CD4-positive, alpha-beta T cell treated with Interferon gamma for 1 hour (primary cell): ENCODE data around the gene SLBP.

Experiments
- DNase-seq: peaks from one replicate; pipeline ENCODE4 v3.0.0-alpha.2; 2020

SLBP gene

GRCh38 chr4:1670279-1670678, 41.8 kb downstream of the SLBP start:
- DNase-seq: no peak

DNA sequence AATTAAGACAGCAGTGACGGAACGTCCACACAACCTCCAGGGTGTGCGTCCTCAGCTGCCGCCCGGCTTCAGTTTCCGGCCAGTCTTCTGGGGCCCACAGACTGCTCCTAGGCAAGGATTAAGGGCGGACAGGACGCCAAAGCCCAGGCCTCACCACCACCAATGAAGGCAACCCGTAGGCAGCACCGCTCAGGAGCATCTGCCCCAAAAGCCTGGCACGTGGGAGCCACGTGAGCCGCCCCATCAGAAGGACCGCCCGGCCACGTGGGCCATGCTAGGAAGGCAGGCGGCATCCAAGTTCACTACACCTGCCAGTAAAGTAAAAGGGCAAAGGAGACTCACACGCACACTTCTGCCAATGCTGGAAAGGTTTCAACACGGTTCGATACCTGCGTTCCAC, 42.3 kb downstream of the SLBP start:
- DNase-seq: no peak

DNA sequence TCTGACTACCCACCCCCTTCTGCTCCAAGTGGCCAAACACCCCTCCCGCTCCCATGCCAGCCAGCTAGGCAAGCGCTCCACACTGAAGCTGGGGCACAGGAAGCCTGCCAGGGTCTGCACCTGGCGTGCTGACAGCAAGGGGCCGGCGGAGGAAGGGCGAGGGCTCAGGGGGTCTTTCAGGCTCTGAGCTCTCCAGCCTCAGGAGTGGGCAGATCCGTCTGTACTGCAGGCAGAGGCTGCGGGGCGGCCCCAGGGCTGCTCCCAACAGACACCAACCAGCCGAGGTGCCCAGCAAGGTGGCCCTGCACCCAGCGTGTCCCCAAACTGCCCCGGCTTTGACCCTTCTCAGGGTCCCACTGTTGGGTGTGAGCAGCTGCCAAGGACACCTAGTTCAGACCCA, 42.8 kb downstream of the SLBP start:
- DNase-seq: no peak

DNA sequence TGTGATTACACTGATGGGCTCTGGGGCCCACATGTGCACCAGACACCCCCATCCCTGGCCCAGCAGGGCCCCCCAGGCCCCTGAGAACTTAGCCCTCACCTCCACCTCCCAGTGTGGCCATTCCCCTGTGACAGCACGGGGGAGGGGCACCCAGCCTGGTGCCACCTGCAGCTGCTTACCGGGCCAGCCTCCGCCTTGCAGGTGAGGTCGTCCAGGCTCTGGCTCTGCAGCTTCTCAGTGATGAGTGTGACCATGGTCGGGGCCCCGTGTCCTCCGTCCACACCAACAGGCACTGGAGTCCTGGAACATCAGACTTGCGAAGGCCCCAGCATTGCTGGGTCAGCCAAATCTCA, 43.7 kb downstream of the SLBP start:
- DNase-seq: no peak

DNA sequence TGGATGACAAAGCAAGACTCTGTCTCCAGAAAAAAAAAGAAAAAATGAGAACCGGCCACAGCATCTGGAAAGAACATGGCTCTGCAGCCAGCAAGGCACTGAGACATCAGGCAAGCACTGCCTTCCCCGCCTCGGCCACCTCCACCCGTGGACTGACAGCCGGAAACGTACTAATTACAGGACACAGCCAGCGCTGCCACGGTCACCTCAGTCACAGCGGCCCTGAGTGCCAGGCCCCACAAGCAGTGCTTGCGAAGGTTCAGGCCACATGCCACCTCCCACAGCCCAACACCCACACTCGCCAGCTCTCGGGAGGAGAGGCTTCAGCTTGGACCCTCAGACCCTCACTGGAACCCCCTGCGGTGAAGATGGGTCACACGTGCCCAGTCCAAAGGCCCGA, 44.8 kb downstream of the SLBP start:
- no peak for DNase-seq

DNA sequence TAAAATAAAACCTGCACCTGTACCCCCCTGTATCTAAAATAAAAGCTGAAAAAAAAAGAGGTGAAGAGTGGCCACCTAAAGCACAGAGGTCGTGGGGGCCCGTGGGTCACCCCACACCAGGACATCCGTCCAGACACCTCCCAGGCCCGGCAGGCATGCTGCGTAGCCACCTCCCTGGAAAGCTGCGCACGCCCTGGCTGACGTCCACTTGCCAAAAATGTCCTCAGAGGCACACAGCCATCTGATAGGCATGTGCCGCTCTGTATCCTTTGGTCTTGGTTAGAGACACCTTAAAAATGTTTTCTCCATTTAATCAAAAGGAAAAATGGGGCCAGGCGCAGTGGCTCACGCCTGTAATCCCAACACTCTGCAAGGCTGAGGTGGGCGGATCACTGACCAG, 45.7 kb downstream of the SLBP start:
- DNase-seq: no peak

- no peak for DNase-seq
These were observed 48.0 kb downstream of the SLBP start for GRCh38 chr4:1664141-1664540.

GRCh38 chr4:1663549-1663948, 48.6 kb downstream of the SLBP start:
- no peak for DNase-seq

DNA sequence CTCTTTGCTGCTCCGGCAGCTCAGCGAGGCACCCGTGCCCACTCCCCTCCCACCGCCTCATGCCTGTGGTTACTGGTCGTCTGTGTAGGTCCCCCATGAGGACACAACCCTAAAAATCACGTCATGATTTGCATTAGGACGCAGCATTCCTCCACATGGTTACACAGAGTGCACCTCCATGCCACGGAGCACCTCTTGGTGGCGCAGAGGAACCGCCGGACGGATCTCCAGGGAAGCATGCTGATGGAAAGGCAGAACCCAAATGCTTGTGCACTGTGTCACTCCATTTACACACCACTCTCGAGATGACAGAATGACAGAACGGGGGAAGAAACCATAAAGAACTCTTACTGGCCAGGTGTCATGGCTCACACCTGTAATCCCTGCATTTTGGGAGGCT, 50.4 kb downstream of the SLBP start:
- DNase-seq: no peak

GRCh38 chr4:1660948-1661677, 51.0 kb downstream of the SLBP start:
- no peak for DNase-seq

DNA sequence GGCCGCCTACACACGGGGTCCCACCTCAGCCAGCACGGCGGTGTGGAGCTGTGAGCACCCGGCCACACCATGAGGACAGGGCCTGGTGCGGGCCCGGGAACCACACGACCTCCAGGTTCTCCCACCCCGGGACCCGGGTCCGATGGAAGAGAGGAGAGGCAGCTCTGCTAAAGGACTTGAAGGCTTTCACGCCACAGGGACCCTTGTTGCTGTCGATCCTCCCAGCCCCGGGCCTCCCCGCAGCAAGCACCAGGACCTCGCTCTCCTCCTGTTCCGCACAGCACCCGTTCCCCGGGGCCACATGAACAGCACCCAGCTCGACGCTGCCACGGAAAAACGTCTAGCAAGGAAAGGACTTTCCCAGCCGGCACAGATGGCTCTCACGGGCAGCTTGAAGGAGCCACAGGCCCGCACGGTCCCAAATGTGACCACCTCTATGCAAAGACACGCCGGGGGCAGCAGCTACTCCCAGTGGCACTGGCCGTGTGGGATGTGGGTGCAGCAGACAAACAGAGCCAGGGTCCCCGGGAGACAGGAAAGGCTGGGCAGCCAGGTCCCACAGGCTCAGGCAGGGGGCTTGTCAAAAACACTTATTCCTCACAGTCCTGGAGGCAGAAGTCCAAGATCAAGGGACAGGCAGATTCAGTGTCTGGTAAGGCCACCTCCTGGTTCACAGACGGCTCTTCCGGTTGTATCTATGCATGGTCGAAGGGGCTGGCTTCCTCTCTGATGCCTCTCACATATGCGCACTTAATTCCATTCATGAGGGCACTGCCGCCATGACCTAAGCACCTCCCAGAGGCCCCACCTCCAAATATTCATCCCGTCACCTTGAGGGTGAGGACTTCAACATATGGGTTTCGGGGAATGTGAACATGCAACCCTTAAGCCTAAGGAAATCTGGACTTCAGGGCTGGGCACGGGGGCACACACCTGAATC, 52.7 kb downstream of the SLBP start:
- DNase-seq: no peak

- DNase-seq: no peak
These were observed 53.5 kb downstream of the SLBP start for GRCh38 chr4:1658581-1658980.

- DNase-seq: no peak
These were observed 54.0 kb downstream of the SLBP start for GRCh38 chr4:1658146-1658545.

GRCh38 chr4:1656986-1657385, 55.1 kb downstream of the SLBP start:
- DNase-seq: no peak

GRCh38 chr4:1656132-1656531, 56.0 kb downstream of the SLBP start:
- no peak for DNase-seq

GRCh38 chr4:1655676-1656075, 56.4 kb downstream of the SLBP start:
- DNase-seq: no peak

GRCh38 chr4:1655081-1655480, 57.0 kb downstream of the SLBP start:
- no peak for DNase-seq

GRCh38 chr4:1654216-1654955, 57.7 kb downstream of the SLBP start:
- no peak for DNase-seq

DNA sequence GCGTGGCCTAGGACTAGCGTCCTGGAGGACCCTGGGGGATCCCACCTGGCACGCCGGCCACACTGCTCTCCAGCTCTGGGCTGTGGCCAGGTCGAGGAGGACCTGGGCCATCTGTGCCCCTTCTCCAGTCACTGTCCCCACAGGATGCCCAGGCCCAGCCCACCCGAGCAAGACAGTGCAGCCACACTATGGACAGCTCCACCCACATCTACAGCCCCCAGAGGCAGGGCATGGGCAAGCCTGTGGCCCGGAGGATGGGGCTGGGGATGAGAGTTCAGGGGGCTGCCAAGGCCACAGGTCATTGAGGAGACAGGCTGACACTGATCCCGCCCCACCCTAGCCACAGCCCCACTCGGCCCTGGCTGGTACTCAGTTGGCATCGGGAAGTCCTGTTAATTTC, 58.3 kb downstream of the SLBP start:
- DNase-seq: no peak

GRCh38 chr4:1652088-1652487, 60.0 kb downstream of the SLBP start:
- DNase-seq: no peak

- DNase-seq: no peak
These were observed 60.5 kb downstream of the SLBP start for GRCh38 chr4:1651609-1652008.

DNA sequence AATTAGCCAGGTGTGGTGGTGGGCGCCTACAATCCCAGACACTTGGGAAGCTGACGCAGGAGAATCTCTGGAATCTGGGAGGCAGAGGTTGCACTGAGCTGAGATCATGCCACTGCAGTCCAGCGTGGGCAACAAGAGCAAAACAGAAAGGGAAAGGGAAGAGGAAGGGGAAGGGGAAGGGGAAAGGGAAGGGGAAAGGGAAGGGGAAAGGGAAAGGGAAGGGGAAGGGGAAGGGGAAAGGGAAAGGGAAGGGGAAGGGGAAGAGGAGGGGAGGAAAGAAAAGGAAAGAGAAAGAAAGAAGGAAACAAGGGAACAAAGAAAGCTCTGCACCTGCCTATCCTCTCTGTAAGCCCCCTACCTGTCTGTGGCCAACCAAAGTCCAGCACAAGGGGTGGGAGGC, 63.2 kb downstream of the SLBP start:
- DNase-seq: no peak

DNA sequence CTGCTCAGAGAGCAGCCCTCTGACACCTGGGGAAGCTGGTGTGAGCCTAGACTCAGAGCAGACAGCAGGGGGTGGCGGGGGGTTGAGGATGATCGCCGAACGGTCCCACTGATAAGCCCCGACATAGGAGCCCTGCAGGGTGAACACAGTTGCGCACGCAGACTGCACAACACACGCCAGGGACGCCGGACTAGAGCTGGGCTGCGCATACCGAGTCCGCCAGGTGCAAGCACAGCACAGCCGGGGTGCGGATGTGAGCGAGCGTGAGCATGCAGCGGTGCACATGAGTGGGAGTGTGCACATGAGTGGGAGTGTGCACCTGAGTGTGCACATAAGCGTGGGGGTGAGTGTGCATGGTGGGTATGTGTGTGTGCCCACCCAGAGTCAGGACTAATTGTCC, 64.7 kb downstream of the SLBP start:
- no peak for DNase-seq

DNA sequence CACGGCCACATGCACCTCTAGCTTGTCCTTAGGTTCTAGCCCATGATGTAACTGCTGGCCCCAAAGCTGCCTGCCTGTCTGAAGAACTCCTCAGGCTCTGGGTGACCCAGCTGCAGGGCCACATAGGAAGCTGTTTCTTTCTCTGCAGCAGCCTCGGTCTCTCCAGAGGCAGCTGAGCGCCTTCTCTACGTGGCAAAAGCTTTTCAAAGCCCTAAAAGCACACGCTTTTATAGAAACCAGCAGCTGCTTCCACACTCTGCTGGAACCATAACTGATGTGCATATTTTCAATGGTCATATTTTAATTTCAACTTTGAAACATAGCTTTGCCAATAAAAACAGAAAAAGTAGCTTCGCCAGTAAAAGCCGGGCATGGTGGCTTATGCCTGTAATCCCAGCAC, 65.4 kb downstream of the SLBP start:
- DNase-seq: no peak
